SW480 (cell line): ENCODE data around the gene PSMB9.

Source experiments
- DNase-seq: peaks from one replicate; pipeline ENCODE4 v3.0.0-alpha.2; 2016; ENCODE audit warnings: low spot score

PSMB9 gene

GRCh38 chr6:32839356-32839755, 14.6 kb upstream of the PSMB9 start:
- DNase-seq: no peak

GRCh38 chr6:32840604-32841246, 13.3 kb upstream of the PSMB9 start:
- no peak for DNase-seq

GRCh38 chr6:32842021-32842650, 11.9 kb upstream of the PSMB9 start:
- no peak for DNase-seq

- DNase-seq: no peak
These were observed 11.3 kb upstream of the PSMB9 start for GRCh38 chr6:32842690-32843089.

- no peak for DNase-seq
These were observed 10.5 kb upstream of the PSMB9 start for GRCh38 chr6:32843331-32843978.

GRCh38 chr6:32843979-32844838, 9.8 kb upstream of the PSMB9 start, which contains the start of gene PSMB8:
Gene PSMB8 (minus strand): TSS chr6:32844047. CDS start chr6:32843996, 51 bp downstream.
- peak; percentile 96 for DNase-seq

GRCh38 chr6:32844839-32845383, 9.1 kb upstream of the PSMB9 start:
- DNase-seq: no peak

GRCh38 chr6:32845384-32845884, 8.6 kb upstream of the PSMB9 start:
- no peak for DNase-seq

- no peak for DNase-seq
These were observed 7.0 kb upstream of the PSMB9 start for GRCh38 chr6:32847004-32847403.

GRCh38 chr6:32847795-32848194, 6.2 kb upstream of the PSMB9 start:
- no peak for DNase-seq

GRCh38 chr6:32849126-32849525, 4.9 kb upstream of the PSMB9 start:
- no peak for DNase-seq

- DNase-seq: no peak
These were observed 3.0 kb upstream of the PSMB9 start for GRCh38 chr6:32851025-32851424.

GRCh38 chr6:32852018-32852843, 1.8 kb upstream of the PSMB9 start:
- DNase-seq: peak; percentile 8

- DNase-seq: peak; percentile 52
These were observed 1.0 kb upstream of the PSMB9 start for GRCh38 chr6:32852844-32853540.

GRCh38 chr6:32854376-32855178, 585 bp downstream of the PSMB9 start:
- peak; percentile 8 for DNase-seq

GRCh38 chr6:32855467-32856174, 1.6 kb downstream of the PSMB9 start:
- DNase-seq: no peak

GRCh38 chr6:32857156-32857891, 3.3 kb downstream of the PSMB9 start:
- no peak for DNase-seq

GRCh38 chr6:32858194-32858593, 4.2 kb downstream of the PSMB9 start:
- no peak for DNase-seq
